Mammary epithelial cell (primary cell): Measurements from ENCODE around the gene P2RX3.
"Not testable (repeated sequence)": the region's sequence is repeated elsewhere in the genome, so short reads cannot be mapped to it uniquely, and the experiment has no call there.

Experiments
- EZH2 ChIP-seq: IDR thresholded peaks from 2 replicates; pipeline ENCODE4 v1.6.1; 2012; ENCODE audit warnings: low read length, inconsistent platforms, borderline replicate concordance
- TF ChIP-seq, protein P1 (sequence below), 2 donors: IDR thresholded peaks in 1 of 2; conservative IDR thresholded peaks in 1 of 2; 2 replicates each; pipeline ENCODE4 v1.5.1; 2011 to 2012; ENCODE audit warnings: inconsistent platforms in 2 of 2, low read length in 2 of 2, mild to moderate bottlenecking in 2 of 2, control low read depth in 1 of 2, low read depth in 1 of 2; ENCODE audit not compliant: insufficient read depth in 1 of 2; ENCODE audit errors: extremely low read depth in 1 of 2

DNA sequence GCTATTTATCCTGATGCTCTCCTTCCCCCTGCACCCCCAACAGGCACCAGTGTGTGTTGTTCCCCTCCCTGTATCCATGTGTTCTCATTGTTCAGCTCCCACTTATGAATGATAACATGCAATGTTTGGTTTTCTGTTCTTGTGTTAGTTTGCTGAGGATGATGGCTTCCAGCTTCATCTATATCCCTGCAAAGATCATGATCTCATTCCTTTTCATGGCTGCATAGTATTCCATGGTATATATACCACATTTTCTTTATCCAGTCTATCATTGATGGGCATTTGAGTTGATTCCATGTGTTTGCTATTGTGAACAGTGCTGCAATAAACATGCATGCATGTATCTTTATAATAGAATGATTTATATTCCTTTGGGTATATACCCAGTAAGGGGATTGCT is 23.3 kb downstream of the P2RX3 start:
- TF ChIP-seq, protein P1, sequence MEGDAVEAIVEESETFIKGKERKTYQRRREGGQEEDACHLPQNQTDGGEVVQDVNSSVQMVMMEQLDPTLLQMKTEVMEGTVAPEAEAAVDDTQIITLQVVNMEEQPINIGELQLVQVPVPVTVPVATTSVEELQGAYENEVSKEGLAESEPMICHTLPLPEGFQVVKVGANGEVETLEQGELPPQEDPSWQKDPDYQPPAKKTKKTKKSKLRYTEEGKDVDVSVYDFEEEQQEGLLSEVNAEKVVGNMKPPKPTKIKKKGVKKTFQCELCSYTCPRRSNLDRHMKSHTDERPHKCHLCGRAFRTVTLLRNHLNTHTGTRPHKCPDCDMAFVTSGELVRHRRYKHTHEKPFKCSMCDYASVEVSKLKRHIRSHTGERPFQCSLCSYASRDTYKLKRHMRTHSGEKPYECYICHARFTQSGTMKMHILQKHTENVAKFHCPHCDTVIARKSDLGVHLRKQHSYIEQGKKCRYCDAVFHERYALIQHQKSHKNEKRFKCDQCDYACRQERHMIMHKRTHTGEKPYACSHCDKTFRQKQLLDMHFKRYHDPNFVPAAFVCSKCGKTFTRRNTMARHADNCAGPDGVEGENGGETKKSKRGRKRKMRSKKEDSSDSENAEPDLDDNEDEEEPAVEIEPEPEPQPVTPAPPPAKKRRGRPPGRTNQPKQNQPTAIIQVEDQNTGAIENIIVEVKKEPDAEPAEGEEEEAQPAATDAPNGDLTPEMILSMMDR (conservative IDR thresholded peaks at IDR 0.05 in 1 of 2, IDR thresholded peaks at IDR 0.05 in 1 of 2; ENCODE audit: extremely low read depth in 1 of 2, insufficient read depth in 1 of 2, low read depth in 1 of 2, low read length in 2 of 2) = not testable (repeated sequence)
- TF ChIP-seq EZH2 = not testable (repeated sequence)
